GM20000 (cell line): ENCODE measurements around the gene ASXL1.

Source experiments
- DNase-seq: peaks from one replicate; pipeline ENCODE4 v3.0.0; 2012; ENCODE audit warnings: low spot score
- CTCF ChIP-seq: IDR thresholded peaks from 2 replicates; pipeline ENCODE4 v1.5.1; 2012; ENCODE audit warnings: mild to moderate bottlenecking, control low read depth; ENCODE audit errors: extremely low read depth, missing control alignments

Gene ASXL1

GRCh38 chr20:32330555-32330897 is 27.6 kb upstream of the ASXL1 start:
- no peak for DNase-seq
- no peak for TF ChIP-seq CTCF

- no peak for TF ChIP-seq CTCF
- DNase-seq, result no peak
Observed at GRCh38 chr20:32332614-32333013, 25.5 kb upstream of the ASXL1 start.

GRCh38 chr20:32333181-32333987 is 24.7 kb upstream of the ASXL1 start:
- no peak for TF ChIP-seq CTCF
- peak; percentile 38 for DNase-seq

- peak; percentile 47 for DNase-seq
- TF ChIP-seq CTCF, result no peak
Observed at GRCh38 chr20:32333988-32334885, 23.9 kb upstream of the ASXL1 start.

GRCh38 chr20:32336918-32337347 is 21.2 kb upstream of the ASXL1 start:
- TF ChIP-seq CTCF, result peak; percentile 35
- DNase-seq, result peak; percentile 47

GRCh38 chr20:32337937-32338661 is 20.0 kb upstream of the ASXL1 start:
- no peak for DNase-seq
- TF ChIP-seq CTCF, result no peak

GRCh38 chr20:32338665-32339064 is 19.5 kb upstream of the ASXL1 start:
- no peak for TF ChIP-seq CTCF
- DNase-seq, result no peak
